ENCODE results near the gene POLR3H. TPM values are rescaled to one million over a fixed set of nuclear protein-coding genes. Genes with fewer than 3 reads are reported as not detected.
A peak's percentile ranks its signal among the peaks of the same experiment; 100 is the strongest.

The POLR3H gene
- total RNA-seq, 4 donors from 2014 or later: 5.6 to 8.4 (median 7.0) TPM

DNA sequence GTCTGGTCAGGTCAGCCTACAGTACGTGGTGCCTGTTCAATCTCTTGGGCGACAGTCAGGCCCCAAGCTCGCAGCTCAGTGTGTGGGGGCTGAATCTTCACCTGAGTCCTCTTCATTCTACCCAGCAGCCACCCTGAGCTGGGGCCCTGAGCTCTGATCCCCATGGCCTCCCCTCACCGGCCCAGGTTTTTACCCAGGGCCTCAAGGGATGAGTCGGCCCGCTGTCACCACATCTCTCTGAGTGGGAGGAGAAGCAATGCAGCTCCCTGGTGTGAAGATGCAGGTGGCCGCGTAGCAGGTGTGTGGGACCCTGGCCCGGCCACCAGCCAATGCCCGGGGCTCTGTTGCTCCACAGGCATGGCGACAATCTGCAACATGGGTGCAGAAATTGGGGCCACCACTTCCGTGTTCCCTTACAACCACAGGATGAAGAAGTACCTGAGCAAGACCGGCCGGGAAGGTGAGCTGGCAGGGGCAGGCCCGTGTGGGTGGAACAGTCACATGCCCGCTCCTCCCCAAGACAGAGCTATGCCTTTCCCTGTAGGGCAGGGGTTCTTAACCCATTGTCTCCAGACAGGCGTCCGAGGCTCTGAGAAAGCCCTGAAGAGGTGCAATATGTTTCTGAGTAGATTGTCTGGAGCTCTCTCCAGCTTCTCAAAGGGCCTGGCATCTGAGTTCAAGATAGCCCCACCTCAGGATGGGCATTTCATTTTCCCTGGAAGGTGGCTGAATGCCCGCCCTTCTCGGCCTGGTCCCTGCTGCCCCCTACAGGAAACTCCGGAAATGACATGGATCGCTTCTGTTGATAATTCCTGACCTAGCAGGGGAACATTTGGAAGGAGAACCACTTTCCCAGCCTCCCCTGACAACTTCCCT, 26.9 kb downstream of the POLR3H start:
- Histone ChIP-seq H3K36me3 (peaks cover 0 to 35% (median 13%) of the 10 kb centered on the region in 4 donors), H3K27me3 (no peaks in the 10 kb centered on the region), H3K9me3 (no peaks in the 10 kb centered on the region), H3K27ac (peak overlapping the region in 3 of 4 donors; percentile 23 to 41 (median 33)), H3K4me1 (peaks cover 0 to 16% (median 0%) of the 10 kb centered on the region in 4 donors), H3K4me3 (no peak overlapping the region)
- intact Hi-C loops (cut with DNase I; ENCODE audit: low total_unique reads) (loop anchor here (5.0 kb wide), 1 partner anchor 115 kb away; no protein-coding TSS in a partner anchor), in situ Hi-C loops (cut with MboI; ENCODE audit: low pct_ligation_motif_present in 1 of 4, low pct_unique_long_range_greater_than_20kb in 1 of 4, low sequenced_read_pairs in 3 of 4) (loop anchor here in 3 of 4 donors (5.0 to 10.0 kb wide), 2 partner anchors 110 to 113 kb away; no protein-coding TSS in a partner anchor)
- TF ChIP-seq CTCF (IDR thresholded peaks at IDR 0.05) (peak; percentile 89 to 92 (median 90)), POLR2A (IDR thresholded peaks at IDR 0.05) (no peak), EP300 (IDR thresholded peaks at IDR 0.05; ENCODE audit: low read depth) (no peak), POLR2AphosphoS5 (IDR thresholded peaks at IDR 0.05) (peak in 1 of 3 donors; percentile 31)
- 62% methylated on average over 18 of the region's 22 CpGs; no CpG with 5 or more reads in 1 of the 2 donors for whole genome bisulfite sequencing, 2 donors (ENCODE audit: low coverage in 1 of 2)
- DNase-seq: peak; percentile 81

GRCh38 chr22:41516462-41516861, 27.8 kb downstream of the POLR3H start:
- H3K27ac ChIP-seq: no peak overlapping the region
- WGBS, 2 donors (ENCODE audit: low coverage in 1 of 2): 93% methylated on average over 8 of the region's 8 CpGs; no CpG with 5 or more reads in 1 of the 2 donors
- no peak overlapping the region for H3K4me3 ChIP-seq
- no peaks in the 10 kb centered on the region for H3K27me3 ChIP-seq
- no peak for DNase-seq
- H3K4me1 ChIP-seq: peaks cover 0 to 21% (median 2%) of the 10 kb centered on the region in 4 donors
- H3K36me3 ChIP-seq: peaks cover 0 to 39% (median 13%) of the 10 kb centered on the region in 4 donors
- H3K9me3 ChIP-seq: no peaks in the 10 kb centered on the region
- intact Hi-C loops (cut with DNase I; ENCODE audit: low total_unique reads) (loop anchor here (5.0 kb wide), 1 partner anchor 114 kb away; no protein-coding TSS in a partner anchor), in situ Hi-C loops (cut with MboI; ENCODE audit: low pct_ligation_motif_present in 1 of 4, low pct_unique_long_range_greater_than_20kb in 1 of 4, low sequenced_read_pairs in 3 of 4) (loop anchor here in 3 of 4 donors (5.0 to 10.0 kb wide), 2 partner anchors 109 to 112 kb away; no protein-coding TSS in a partner anchor)
- TF ChIP-seq POLR2AphosphoS5 (IDR thresholded peaks at IDR 0.05) (no peak), POLR2A (IDR thresholded peaks at IDR 0.05) (no peak), CTCF (IDR thresholded peaks at IDR 0.05) (no peak), EP300 (IDR thresholded peaks at IDR 0.05; ENCODE audit: low read depth) (no peak)

- in situ Hi-C loops (cut with MboI; ENCODE audit: low pct_ligation_motif_present in 1 of 4, low pct_unique_long_range_greater_than_20kb in 1 of 4, low sequenced_read_pairs in 3 of 4): loop anchor here in 1 of 4 donors (10.0 kb wide), 1 partner anchor 109 kb away; no protein-coding TSS in a partner anchor
- H3K9me3 ChIP-seq: no peaks in the 10 kb centered on the region
- DNase-seq: no peak
- intact Hi-C loops (cut with DNase I; ENCODE audit: low total_unique reads): no loop called here
- H3K27ac ChIP-seq: peak overlapping the region in 1 of 4 donors; percentile 19
- H3K4me3 ChIP-seq: no peak overlapping the region
- peaks cover 0 to 41% (median 18%) of the 10 kb centered on the region in 4 donors for H3K36me3 ChIP-seq
- 83% methylated on average over 5 of the region's 5 CpGs; no CpG with 5 or more reads in 1 of the 2 donors for WGBS, 2 donors (ENCODE audit: low coverage in 1 of 2)
- peaks cover 0 to 23% (median 2%) of the 10 kb centered on the region in 4 donors for H3K4me1 ChIP-seq
- H3K27me3 ChIP-seq: no peaks in the 10 kb centered on the region
- TF ChIP-seq CTCF (IDR thresholded peaks at IDR 0.05) (no peak), EP300 (IDR thresholded peaks at IDR 0.05; ENCODE audit: low read depth) (no peak), POLR2A (IDR thresholded peaks at IDR 0.05) (no peak), POLR2AphosphoS5 (IDR thresholded peaks at IDR 0.05) (no peak)
Observed at GRCh38 chr22:41513391-41513790, 30.9 kb downstream of the POLR3H start.
